ENCODE measurements around the gene PIK3AP1.

The PIK3AP1 gene

GRCh38 chr10:96672481-96673175, 47.7 kb downstream of the PIK3AP1 start:
- DNase-seq (ENCODE audit: low read depth), result no peak

- no peak for DNase-seq (ENCODE audit: low read depth)
Measured at GRCh38 chr10:96671211-96671890, 49.0 kb downstream of the PIK3AP1 start.

- DNase-seq (ENCODE audit: low read depth), result no peak
Measured at GRCh38 chr10:96670786-96671185, 49.5 kb downstream of the PIK3AP1 start.

DNA sequence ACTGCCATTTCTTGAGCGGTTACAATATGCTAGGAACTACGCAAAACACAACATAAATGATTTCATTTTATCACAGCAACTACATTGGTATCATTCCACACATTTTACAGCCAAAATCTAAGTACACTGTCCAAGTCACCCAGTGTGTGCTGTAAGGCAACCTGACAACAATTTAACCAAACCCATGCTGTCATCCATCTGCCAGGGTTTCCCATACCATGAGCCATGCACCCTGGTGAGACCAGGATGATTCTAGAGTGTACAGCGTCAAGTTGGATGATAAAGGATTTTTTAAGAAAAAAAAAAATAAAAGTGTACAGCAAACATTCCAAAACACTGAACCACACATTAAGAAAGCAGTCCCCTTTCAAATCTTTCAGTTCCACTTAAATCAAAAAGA, 52.9 kb downstream of the PIK3AP1 start:
- no peak for DNase-seq (ENCODE audit: low read depth)

- DNase-seq (ENCODE audit: low read depth), result no peak
Measured at GRCh38 chr10:96666741-96667140, 53.6 kb downstream of the PIK3AP1 start.

DNA sequence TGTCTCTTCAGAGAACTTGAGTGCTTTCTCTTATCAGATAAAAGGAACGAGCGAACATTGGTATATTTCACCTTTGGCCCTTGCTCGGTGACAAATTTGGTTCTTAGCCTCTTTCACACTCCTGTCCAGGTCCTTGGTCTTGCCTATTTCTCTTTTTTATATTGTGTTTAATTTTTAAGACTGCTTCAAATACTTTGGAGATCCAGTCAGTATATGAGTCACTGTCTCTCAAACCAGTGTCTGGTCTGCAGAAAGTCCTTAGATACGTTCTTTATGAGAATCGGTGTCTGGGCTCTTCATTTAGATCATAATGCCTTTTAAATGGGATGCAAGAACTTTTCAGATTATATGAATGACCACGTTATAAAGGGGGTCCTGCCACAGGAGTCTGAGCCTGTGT, 55.0 kb downstream of the PIK3AP1 start:
- DNase-seq (ENCODE audit: low read depth), result no peak

DNA sequence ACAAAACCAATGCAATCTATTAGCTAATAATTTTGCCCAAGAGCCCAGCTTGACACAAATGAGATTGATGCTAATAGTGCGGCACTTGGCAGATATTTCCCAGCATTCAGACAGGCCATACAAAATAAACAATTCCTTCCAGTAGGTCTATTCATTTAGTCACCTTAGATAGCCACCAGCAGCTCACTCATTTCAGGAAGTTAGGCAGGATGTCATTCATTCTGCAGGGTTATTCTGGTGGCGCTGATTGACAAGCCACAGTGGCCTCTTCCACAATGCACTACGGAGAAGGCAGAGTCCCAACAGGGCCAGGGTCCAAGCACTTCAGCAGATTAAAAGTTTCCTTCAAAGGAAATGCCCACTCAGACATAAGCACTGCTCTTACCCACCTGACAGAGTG, 55.8 kb downstream of the PIK3AP1 start:
- no peak for DNase-seq (ENCODE audit: low read depth)

GRCh38 chr10:96663797-96664196, 56.5 kb downstream of the PIK3AP1 start:
- no peak for DNase-seq (ENCODE audit: low read depth)

DNA sequence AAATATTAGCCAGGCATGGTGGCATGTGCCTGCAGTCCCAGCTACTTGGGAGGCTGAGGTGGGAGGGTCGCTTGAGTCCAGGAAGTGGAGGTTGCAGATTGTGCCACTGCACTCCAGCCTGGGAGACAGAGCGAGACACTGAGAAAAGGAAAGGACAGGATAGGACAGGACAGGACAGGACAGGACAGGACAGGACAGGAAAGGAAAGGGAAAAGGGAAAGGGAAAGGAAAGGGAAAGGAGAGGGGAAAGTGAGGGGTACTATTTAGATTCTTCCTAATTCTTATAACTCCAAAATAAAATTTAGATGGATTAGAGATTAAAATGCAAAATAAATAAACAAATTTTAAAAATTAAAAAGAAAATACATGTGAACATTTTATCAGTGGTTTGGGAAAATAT, 58.7 kb downstream of the PIK3AP1 start:
- no peak for DNase-seq (ENCODE audit: low read depth)

- no peak for DNase-seq (ENCODE audit: low read depth)
Measured at GRCh38 chr10:96660297-96660696, 60.0 kb downstream of the PIK3AP1 start.

DNA sequence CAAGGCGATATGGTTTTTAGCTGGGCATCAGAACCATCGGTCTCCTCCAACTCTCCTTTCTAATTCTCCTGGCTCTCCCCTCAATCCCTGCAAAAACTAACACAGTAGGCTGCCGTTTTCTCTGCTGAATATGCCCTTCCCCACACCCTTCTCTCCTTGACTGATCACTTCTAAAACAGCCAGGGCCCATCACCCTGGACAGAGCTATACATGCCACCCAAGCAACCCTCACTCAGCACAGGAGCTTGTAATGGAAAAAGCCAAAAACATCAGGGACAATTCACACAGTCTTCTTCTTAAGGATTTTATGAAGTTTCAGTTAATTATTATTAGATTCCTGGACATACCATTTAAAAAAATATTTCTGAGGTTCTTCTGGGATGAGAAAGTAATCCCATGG, 61.5 kb downstream of the PIK3AP1 start:
- no peak for DNase-seq (ENCODE audit: low read depth)

DNA sequence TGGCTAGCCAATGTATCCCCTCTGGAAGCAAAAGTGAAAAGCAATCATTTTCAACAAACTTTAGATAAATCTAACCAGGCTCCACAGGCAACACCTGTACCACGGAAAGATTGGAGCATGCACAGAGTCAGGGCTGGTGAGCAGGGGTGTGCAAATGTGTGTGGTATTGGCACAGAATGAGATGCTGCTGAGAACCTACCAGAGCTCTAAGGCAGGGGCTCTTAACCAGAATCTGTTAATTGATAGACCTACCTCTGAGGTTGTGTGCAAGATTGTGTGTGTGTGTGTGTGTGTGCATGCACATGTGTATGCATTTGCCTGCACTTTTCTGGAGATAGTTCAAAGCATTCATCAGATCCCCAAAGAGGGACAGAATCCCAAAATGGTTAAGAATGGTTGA, 62.9 kb downstream of the PIK3AP1 start:
- DNase-seq (ENCODE audit: low read depth), result no peak

- DNase-seq (ENCODE audit: low read depth), result no peak
Measured at GRCh38 chr10:96656839-96657238, 63.5 kb downstream of the PIK3AP1 start.

GRCh38 chr10:96656198-96656577, 64.1 kb downstream of the PIK3AP1 start:
- DNase-seq (ENCODE audit: low read depth), result no peak

DNA sequence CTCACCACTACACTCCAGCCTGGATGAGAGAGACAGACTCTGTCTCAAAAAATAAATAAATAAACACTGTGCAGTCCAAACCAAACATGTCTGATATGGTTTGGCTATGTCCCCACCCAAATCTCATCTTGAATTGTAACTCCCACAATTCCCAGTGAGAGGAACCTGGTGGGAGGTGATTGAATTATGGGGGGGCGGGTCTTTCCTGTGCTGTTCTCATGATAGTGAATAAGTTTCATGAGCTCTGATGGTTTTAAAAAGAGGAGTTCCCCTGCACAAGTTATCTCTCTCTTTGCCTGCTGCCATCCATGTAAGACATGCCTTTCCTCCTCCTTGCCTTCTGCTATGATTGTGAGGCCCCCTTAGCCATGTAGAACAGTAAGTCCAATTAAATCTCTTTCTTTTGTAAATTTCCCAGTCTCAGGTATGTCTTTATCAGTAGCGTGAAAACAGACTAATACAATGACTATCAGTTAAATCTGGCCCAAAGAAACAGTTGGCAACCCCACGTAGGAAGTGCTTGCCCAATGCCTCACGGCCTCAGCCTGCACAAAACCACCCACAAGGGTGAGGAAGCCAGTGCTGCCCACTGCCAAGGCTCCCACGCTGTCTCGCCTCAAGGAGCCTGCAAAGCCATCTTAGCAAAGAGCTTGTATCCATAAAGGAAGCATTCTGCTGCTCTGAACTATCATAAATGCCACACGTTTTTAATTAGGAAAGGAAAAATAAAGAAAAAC, 64.7 kb downstream of the PIK3AP1 start:
- DNase-seq (ENCODE audit: low read depth), result no peak

- peak; percentile 47 for DNase-seq (ENCODE audit: low read depth)
Measured at GRCh38 chr10:96651998-96652431, 68.3 kb downstream of the PIK3AP1 start.

GRCh38 chr10:96650958-96651357, 69.4 kb downstream of the PIK3AP1 start:
- no peak for DNase-seq (ENCODE audit: low read depth)

DNA sequence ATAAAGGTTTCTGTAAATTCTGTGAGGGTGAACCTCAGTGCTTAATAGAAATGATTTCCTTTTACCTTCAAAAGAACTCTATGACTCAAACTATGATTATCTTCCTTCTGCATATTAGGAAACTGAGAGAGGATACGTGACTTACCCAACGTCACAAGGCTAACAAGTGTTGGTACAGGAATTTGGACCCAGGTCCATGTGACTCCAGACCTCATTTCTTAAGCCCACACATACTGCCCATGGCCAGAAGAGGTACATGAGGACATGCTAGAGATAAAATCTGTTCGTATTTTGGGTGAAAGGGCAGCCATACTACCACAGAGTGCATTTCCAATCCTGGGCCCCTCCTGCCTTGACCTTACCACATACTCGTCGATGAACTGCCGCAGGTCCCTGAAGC, 72.0 kb downstream of the PIK3AP1 start:
- no peak for DNase-seq (ENCODE audit: low read depth)

DNA sequence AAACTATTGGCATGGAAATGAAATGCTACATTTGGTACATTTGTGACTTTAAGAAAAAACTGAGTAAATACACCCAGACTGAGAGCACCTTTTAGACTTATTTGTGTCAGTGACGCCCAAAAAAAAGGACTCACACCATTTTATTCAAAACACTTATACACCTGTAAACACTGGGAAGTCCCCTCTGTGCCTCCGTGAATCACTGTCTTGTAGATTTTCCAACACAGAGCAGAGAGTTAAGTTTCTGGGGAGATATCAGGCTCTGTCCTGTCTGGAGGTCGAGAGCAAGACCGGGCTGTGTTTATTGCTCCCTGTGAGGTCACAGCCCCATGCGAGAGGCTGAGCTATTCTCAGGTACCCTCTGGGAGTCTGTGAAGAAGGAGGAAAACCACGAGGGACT, 72.8 kb downstream of the PIK3AP1 start:
- DNase-seq (ENCODE audit: low read depth), result no peak

- no peak for DNase-seq (ENCODE audit: low read depth)
Measured at GRCh38 chr10:96646751-96647166, 73.6 kb downstream of the PIK3AP1 start.

DNA sequence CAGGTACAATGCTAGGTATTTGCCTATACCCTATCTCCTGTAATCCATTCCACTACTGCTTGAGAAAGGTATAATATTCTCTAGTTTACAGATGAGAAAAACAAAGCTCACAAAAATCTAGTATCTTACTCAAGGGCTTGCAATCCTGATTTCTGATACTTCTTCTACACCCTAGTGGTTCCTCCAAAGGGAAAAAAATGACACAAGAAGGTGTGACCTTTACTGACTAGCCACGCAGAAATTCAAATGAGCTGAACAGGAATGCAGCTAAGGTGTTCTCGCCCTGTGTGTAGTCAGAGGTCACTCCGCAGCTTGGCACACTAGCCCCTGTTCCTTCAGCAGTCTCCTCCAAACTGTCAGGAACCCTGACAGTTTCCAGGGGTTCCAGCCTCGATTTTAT, 74.0 kb downstream of the PIK3AP1 start:
- no peak for DNase-seq (ENCODE audit: low read depth)

DNA sequence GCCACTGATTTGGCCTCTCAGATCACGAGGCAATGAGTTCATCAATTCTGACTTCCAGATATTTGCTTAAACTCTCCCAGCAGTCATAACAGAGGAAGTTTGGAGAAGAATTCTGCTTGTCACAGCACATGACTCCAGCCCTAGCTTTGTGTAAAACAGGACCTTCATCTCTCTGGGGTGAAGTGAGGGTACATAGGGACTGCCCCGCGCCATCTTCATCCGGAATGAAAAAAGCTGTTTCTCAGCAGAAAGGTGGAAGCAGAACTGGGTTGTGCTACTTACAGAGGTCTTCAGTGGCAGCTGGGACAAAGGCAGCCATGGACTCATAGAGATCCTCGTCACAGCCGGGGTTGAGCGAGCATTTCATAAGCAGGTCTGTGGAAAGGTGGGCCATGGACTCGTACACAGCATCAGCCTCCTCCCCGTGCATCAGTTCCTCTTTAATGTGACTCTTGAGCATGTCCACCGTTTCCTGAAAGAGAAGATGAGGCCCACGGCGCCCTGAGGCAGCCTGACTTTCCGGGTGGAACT, 75.1 kb downstream of the PIK3AP1 start:
- DNase-seq (ENCODE audit: low read depth), result no peak

GRCh38 chr10:96643920-96644319, 76.4 kb downstream of the PIK3AP1 start:
- DNase-seq (ENCODE audit: low read depth), result no peak

All from activated gamma-delta T cell treated with anti-CD3 and anti-CD28 coated beads, Interleukin-2, amount 50 U/mL, for 16 hours (primary cell).